Lung (tissue), 12 donors: ENCODE results near the gene C1orf21. TPM values are rescaled to one million over a fixed set of nuclear protein-coding genes. Genes with fewer than 3 reads are reported as not detected.

Experiments used
- ATAC-seq: fragments of 200-7000 bp; cut with Tn5 transposase; one replicate; pipeline ENCODE4 v1.9.1; 2020; ENCODE audit warnings: moderate number of reproducible peaks; ENCODE audit not compliant: insufficient read depth, low FRiP score
- DNase-seq, 3 donors: peaks; one replicate each; pipeline ENCODE4 v3.0.0-alpha.2; 2013 to 2017
- H3K27ac ChIP-seq, 2 donors: one replicate each; pipeline ENCODE4 v1.5.1; 2013; ENCODE audit warnings: mild to moderate bottlenecking in 2 of 2, moderate library complexity in 2 of 2, control low read depth in 1 of 2, inconsistent platforms in 1 of 2, low read depth in 1 of 2, low read length in 1 of 2
- H3K27me3 ChIP-seq, 3 donors: one replicate each; pipeline ENCODE4 v1.5.1; 2013; ENCODE audit warnings: low read length in 2 of 3; ENCODE audit not compliant: control insufficient read depth in 3 of 3, insufficient read depth in 3 of 3
- H3K36me3 ChIP-seq, 4 donors: one replicate each; pipeline ENCODE4 v1.5.1; 2013; ENCODE audit warnings: low read length in 4 of 4, mild to moderate bottlenecking in 1 of 4, moderate library complexity in 1 of 4; ENCODE audit not compliant: control insufficient read depth in 4 of 4, insufficient read depth in 4 of 4
- H3K4me1 ChIP-seq, 5 donors: one replicate each; pipeline ENCODE4 v1.5.1; 2013; ENCODE audit warnings: low read length in 5 of 5, mild to moderate bottlenecking in 2 of 5, moderate library complexity in 1 of 5; ENCODE audit not compliant: control insufficient read depth in 5 of 5, insufficient read depth in 5 of 5
- H3K4me3 ChIP-seq: one replicate; pipeline ENCODE4 v1.5.1; 2013; ENCODE audit warnings: mild to moderate bottlenecking, control low read depth, moderate library complexity
- H3K9ac ChIP-seq, 2 donors: one replicate each; pipeline ENCODE4 v1.5.1; 2013; ENCODE audit warnings: low read length in 2 of 2, control low read depth in 1 of 2; ENCODE audit not compliant: insufficient read depth in 1 of 2
- H3K9me3 ChIP-seq, 4 donors: one replicate each; pipeline ENCODE4 v1.5.1; 2013; ENCODE audit warnings: low read length in 3 of 4, mild to moderate bottlenecking in 1 of 4, moderate library complexity in 1 of 4; ENCODE audit not compliant: control insufficient read depth in 4 of 4, insufficient read depth in 3 of 4
- CTCF ChIP-seq: IDR thresholded peaks from 2 replicates; pipeline ENCODE4 v1.5.1; 2012; ENCODE audit warnings: mild to moderate bottlenecking; ENCODE audit errors: control extremely low read depth, extremely low read depth
- WGBS, 2 donors: extraction: QIAGEN DNeasy Blood & Tissue Kit; methylation state at CpG; one replicate each; pipeline ENCODE4 v1.1.7; 2013; 5-methylcytosine and 5-hydroxymethylcytosine counted together
- polyA plus RNA-seq, 2 donors: library from polyadenylated mRNA; stranded (reverse); fragments of 200-250 nt; gene quantifications; one replicate each; pipeline ENCODE4 v1.2.1, GENCODE V29; 2013
- total RNA-seq, 2 donors: library from RNA; depleted of rRNA in 1 of 2; stranded (reverse); fragments of >200 nt in 1 of 2; gene quantifications; one replicate each; pipeline ENCODE4 v1.2.1, GENCODE V29; 2014 to 2021
- donor health status: control.
- donor health status: control.
- donor health status: Bipolar disorder and iron deficiency.
- donor health status: healthy.
- donor health status: DM: yes; HTN: yes; CAD: no.

The C1orf21 gene
- total and polyA plus RNA-seq, 4 donors: 16.2 to 59.9 (median 45.5) TPM

GRCh38 chr1:184598403-184599193, 211.8 kb downstream of the C1orf21 start:
- H3K27ac ChIP-seq: no peak overlapping the region
- WGBS, 2 donors: 94 to 95% methylated on average over 6 of the region's 6 CpGs
- no peaks in the 10 kb centered on the region for H3K9me3 ChIP-seq
- ATAC-seq: no peak
- DNase-seq: no peak
- H3K4me3 ChIP-seq: no peak overlapping the region
- peaks cover 0 to 3% (median under 1%) of the 10 kb centered on the region in 4 donors for H3K36me3 ChIP-seq
- no peak overlapping the region for H3K9ac ChIP-seq
- no peaks in the 10 kb centered on the region for H3K27me3 ChIP-seq
- peaks cover 2 to 16% (median 5%) of the 10 kb centered on the region in 5 donors for H3K4me1 ChIP-seq
- no peak for TF ChIP-seq CTCF

- Histone ChIP-seq H3K9me3 (no peaks in the 10 kb centered on the region), H3K36me3 (peaks cover 0 to 3% (median 1%) of the 10 kb centered on the region in 4 donors), H3K9ac (no peak overlapping the region), H3K27me3 (no peaks in the 10 kb centered on the region), H3K4me1 (peaks cover 0 to 4% (median 0%) of the 10 kb centered on the region in 5 donors), H3K27ac (no peak overlapping the region), H3K4me3 (no peak overlapping the region)
- WGBS, 2 donors: 90% methylated on average over 3 of the region's 3 CpGs
- no peak for ATAC-seq
- DNase-seq: no peak
- TF ChIP-seq CTCF: no peak
These were observed 217.5 kb downstream of the C1orf21 start for GRCh38 chr1:184604152-184604900.

- Histone ChIP-seq H3K9ac (no peak overlapping the region), H3K27ac (no peak overlapping the region)
- no peak for ATAC-seq
These were observed 219.1 kb downstream of the C1orf21 start for GRCh38 chr1:184605941-184606340.

More at GRCh38 chr1:184605941-184606340, 219.1 kb downstream of the C1orf21 start:
- no peak for DNase-seq
- H3K4me3 ChIP-seq: no peak overlapping the region
- 90 to 94% methylated on average over 4 of the region's 4 CpGs for WGBS, 2 donors
- no peaks in the 10 kb centered on the region for H3K27me3 ChIP-seq
- peaks cover 0 to 4% (median 0%) of the 10 kb centered on the region in 5 donors for H3K4me1 ChIP-seq
- no peak for TF ChIP-seq CTCF
- peaks cover 0 to 3% (median 0%) of the 10 kb centered on the region in 4 donors for H3K36me3 ChIP-seq
- H3K9me3 ChIP-seq: no peaks in the 10 kb centered on the region
